GM18526 (cell line): ENCODE measurements around the gene IFRD2.

Source experiments
- POLR2A ChIP-seq: IDR thresholded peaks from 3 replicates; pipeline ENCODE4 v1.6.1; 2011; ENCODE audit not compliant: insufficient read length; ENCODE audit errors: extremely low read depth

Gene IFRD2

GRCh38 chr3:50242851-50243542, 49.2 kb downstream of the IFRD2 start:
- TF ChIP-seq POLR2A, result no peak

GRCh38 chr3:50242381-50242770, 49.9 kb downstream of the IFRD2 start:
- TF ChIP-seq POLR2A, result no peak

GRCh38 chr3:50241713-50242380, 50.4 kb downstream of the IFRD2 start:
- TF ChIP-seq POLR2A, result no peak

GRCh38 chr3:50241163-50241562, 51.1 kb downstream of the IFRD2 start:
- TF ChIP-seq POLR2A, result no peak

GRCh38 chr3:50239649-50240048, 52.6 kb downstream of the IFRD2 start:
- no peak for TF ChIP-seq POLR2A

GRCh38 chr3:50238549-50239026, 53.6 kb downstream of the IFRD2 start:
- no peak for TF ChIP-seq POLR2A

GRCh38 chr3:50237754-50238548, 54.3 kb downstream of the IFRD2 start:
- TF ChIP-seq POLR2A, result peak; percentile 52
